K562 (cell line): ENCODE results near the gene RYR3. TPM values are rescaled to one million over a fixed set of nuclear protein-coding genes. Genes with fewer than 3 reads are reported as not detected.

ENCODE experiments used
- ATAC-seq: fragments of 200-7000 bp; cut with Tn5 transposase; 3 replicates; pipeline ENCODE4 v1.9.1; 2020; ENCODE audit warnings: moderate library complexity
- BruUV-seq: library from RNA; stranded (reverse); fragments of 400-500 nt; replicated peaks from 2 replicates; lab custom pipeline; 2021; lab: Mats Ljungman, UMichigan
- CTCF ChIA-PET: fragments of 300-600 bp; formaldehyde crosslinking; extraction: SDS; loops from one replicate; lab custom pipeline; 2021; ENCODE audit warnings: low intra/inter-chr PET ratio; lab: Yijun Ruan, JAX
- POLR2A ChIA-PET: fragments of 300-600, 350-650 bp; sonication (Branson Sonifier 250); formaldehyde crosslinking; extraction: SDS; loops from one replicate; lab custom pipeline; 2021; ENCODE audit warnings: antibody characterized with exemption, inconsistent platforms; lab: Yijun Ruan, JAX
- DNase-seq, 4 experiments: peaks; one replicate each; pipeline versions ENCODE4 v3.0.0 to v3.0.0-alpha.2; 2011 to 2018; ENCODE audit warnings: low spot score in 3 of 4, mixed read lengths in 3 of 4; ENCODE audit errors: extremely low read depth in 1 of 4
- FAIRE-seq: peaks from 2 replicates; lab custom pipeline; 2011; peaks lifted over from hg19 to GRCh38; lab: Jason Lieb, UNC
- H2AFZ ChIP-seq: 2 replicates; pipeline ENCODE4 v1.6.0; 2011; ENCODE audit warnings: low read depth, low read length, control low read depth, inconsistent platforms
- H3K27ac ChIP-seq: fragments of 200-600 bp; 3 replicates; pipeline ENCODE4 v1.8.0; 2011; ENCODE audit warnings: low read depth, mild to moderate bottlenecking, control low read depth, inconsistent platforms, low read length, moderate library complexity, mixed read lengths; ENCODE audit errors: extremely low read depth
- H3K27me3 ChIP-seq, 2 experiments: fragments of 300-600 bp in 1 of 2; 2 replicates in 1 of 2; 3 replicates in 1 of 2; pipeline versions ENCODE4 v1.6.0 to v1.8.0; 2011; ENCODE audit warnings: inconsistent platforms in 2 of 2, low read length in 2 of 2, mild to moderate bottlenecking in 1 of 2, mixed read lengths in 1 of 2, moderate library complexity in 1 of 2; ENCODE audit not compliant: control insufficient read depth in 2 of 2, insufficient read depth in 2 of 2
- H3K36me3 ChIP-seq: fragments of 300-600 bp; 3 replicates; pipeline ENCODE4 v1.8.0; 2011; ENCODE audit warnings: mild to moderate bottlenecking, low read length, inconsistent platforms; ENCODE audit not compliant: control insufficient read depth, insufficient read depth
- H3K4me1 ChIP-seq, 2 experiments: fragments of 200-600 bp in 1 of 2; replicated peaks in 1 of 2; 2 replicates in 1 of 2; 3 replicates in 1 of 2; pipeline versions ENCODE4 v1.5.1 to v1.8.0; 2011; ENCODE audit warnings: inconsistent platforms in 2 of 2, low read length in 2 of 2, mild to moderate bottlenecking in 1 of 2, mixed read lengths in 1 of 2, moderate library complexity in 1 of 2; ENCODE audit not compliant: control insufficient read depth in 2 of 2, insufficient read depth in 2 of 2
- H3K4me2 ChIP-seq: 2 replicates; pipeline ENCODE4 v1.6.1; 2011; ENCODE audit warnings: low read length, control low read depth, inconsistent platforms, mixed read lengths; ENCODE audit not compliant: insufficient read depth
- H3K4me3 ChIP-seq: fragments of 200-600 bp; sonication (generic), shearing (Covaris generic); 2 replicates; pipeline ENCODE4 v1.5.1; 2016; ENCODE audit warnings: control low read depth, inconsistent platforms
- H3K79me2 ChIP-seq: fragments of 200-600 bp; 3 replicates; pipeline ENCODE4 v1.8.0; 2011; ENCODE audit warnings: low read length, inconsistent platforms; ENCODE audit not compliant: control insufficient read depth, insufficient read depth
- H3K9ac ChIP-seq, 2 experiments: 2 replicates each; pipeline versions ENCODE4 v1.6.0 to v1.6.1; 2011; ENCODE audit warnings: low read depth in 2 of 2, low read length in 2 of 2, control low read depth in 1 of 2, inconsistent platforms in 1 of 2, mild to moderate bottlenecking in 1 of 2, mixed read lengths in 1 of 2; ENCODE audit not compliant: insufficient read depth in 1 of 2
- H3K9me1 ChIP-seq: one replicate; pipeline ENCODE4 v1.6.0; 2011; ENCODE audit warnings: inconsistent platforms, mild to moderate bottlenecking, low read length, moderate library complexity; ENCODE audit not compliant: control insufficient read depth, insufficient read depth
- H3K9me3 ChIP-seq: replicated peaks from 2 replicates; pipeline ENCODE4 v1.5.1; 2011; ENCODE audit warnings: low read depth, low read length, inconsistent platforms; ENCODE audit not compliant: control insufficient read depth, insufficient read depth
- H4K20me1 ChIP-seq: replicated peaks from 2 replicates; pipeline ENCODE4 v1.6.1; 2011; ENCODE audit warnings: low read length, inconsistent platforms, mixed read lengths; ENCODE audit not compliant: control insufficient read depth, insufficient read depth
- DPF2 ChIP-seq: fragments of 450-650 bp; IDR thresholded peaks from 2 replicates; pipeline ENCODE4 v1.6.1; 2016
- ETV1 ChIP-seq: fragments of 450-650 bp; conservative IDR thresholded peaks from 2 replicates; pipeline ENCODE4 v1.6.1; 2016; ENCODE audit warnings: missing genetic modification characterization, control low read depth, low read depth, missing compliant biosample characterization
- EZH2 ChIP-seq: IDR thresholded peaks from 2 replicates; pipeline ENCODE4 v1.6.1; 2012; ENCODE audit warnings: low read depth, mild to moderate bottlenecking, inconsistent platforms, low read length, borderline replicate concordance
- FOXK1 ChIP-seq: sonication (generic); formaldehyde crosslinking; IDR thresholded peaks from 2 replicates; pipeline ENCODE4 v1.8.0; 2022; ENCODE audit warnings: missing genetic modification reagents, mild to moderate bottlenecking, borderline replicate concordance
- HDGF ChIP-seq: fragments of 450-650 bp; IDR thresholded peaks from 2 replicates; pipeline ENCODE4 v1.6.1; 2016
- HMGN3 ChIP-seq: IDR thresholded peaks from 2 replicates; pipeline ENCODE4 v1.6.1; 2011; ENCODE audit warnings: borderline replicate concordance, low read depth, mild to moderate bottlenecking, mixed read lengths, low read length; ENCODE audit not compliant: insufficient read length; ENCODE audit errors: extremely low read depth
- KAT2B ChIP-seq: IDR thresholded peaks from one replicate; pipeline ENCODE4 v1.6.1; 2012; ENCODE audit warnings: low read depth, mild to moderate bottlenecking, control low read depth, inconsistent platforms, low read length, moderate library complexity
- PRPF4 ChIP-seq: fragments of 200-400 bp; formaldehyde crosslinking; IDR thresholded peaks from one replicate; pipeline ENCODE4 v1.6.1; 2017; ENCODE audit warnings: low read length, low read depth, mild to moderate bottlenecking; ENCODE audit not compliant: insufficient read depth, poor library complexity, severe bottlenecking
- RHOXF2B ChIP-seq: fragments of 250-450 bp; sonication (Bioruptor Pico); conservative IDR thresholded peaks from 2 replicates; pipeline ENCODE4 v1.5.1; 2021
- TCF15 ChIP-seq: fragments of 250-450 bp; sonication (Bioruptor Pico); IDR thresholded peaks from 2 replicates; pipeline ENCODE4 v1.8.0; 2022; ENCODE audit warnings: moderate library complexity, mild to moderate bottlenecking, inconsistent platforms
- WGBS: fragments of 100-300 bp; shearing (Covaris generic); methylation state at CpG from one replicate; pipeline ENCODE4 v1.1.6; 2016; ENCODE audit warnings: low coverage, mixed read lengths; ENCODE audit not compliant: insufficient coverage; ENCODE audit errors: missing lambda C conversion rate; 5-methylcytosine and 5-hydroxymethylcytosine counted together
- in situ Hi-C: fragments of 300-500 bp; cut with MboI; formaldehyde crosslinking; loops from 4 replicates; pipeline ENCODE4 v1.15.0; 2018; ENCODE audit warnings: inconsistent platforms, mixed read lengths
- intact Hi-C: fragments of 100-400 bp; cut with micrococcal nuclease; formaldehyde crosslinking; loops from 2 replicates; pipeline ENCODE4 v1.14.2; 2022
- polyA plus RNA-seq, 8 experiments: library from polyadenylated mRNA; depleted of rRNA in 4 of 8; stranded (reverse) in 5 of 8; unstranded in 3 of 8; fragments of >200 nt; fragmentation: Nextera tagmentation in 2 of 8; fragmentation: Illumina TruSeq in 1 of 8; extraction: Ambion mirVana in 2 of 8; extraction: Trizol in 1 of 8; gene quantifications; 2 replicates each; pipeline versions ENCODE4 v1.2.1 to v1.2.3, GENCODE V29; 2011 to 2014; ENCODE audit warnings: inconsistent platforms in 1 of 8, missing spikeins in 1 of 8
- total RNA-seq, 7 experiments: library from RNA; depleted of rRNA in 6 of 7; stranded (reverse); fragments of >200 nt in 6 of 7; fragmentation: Illumina TruSeq in 2 of 7; extraction: Trizol in 2 of 7; gene quantifications; 2 replicates each; pipeline versions ENCODE4 v1.2.1 to v1.2.3, GENCODE V29; 2011 to 2021; ENCODE audit warnings: low replicate concordance in 1 of 7
- TF ChIP-seq, protein P1 (sequence below): fragments of 450-650 bp; IDR thresholded peaks from 2 replicates; pipeline ENCODE4 v1.6.1; 2016; ENCODE audit warnings: mild to moderate bottlenecking, moderate library complexity

The RYR3 gene
- total and polyA plus RNA-seq, 9 of the 15 experiments (the other 6 are each of a cell fraction or from before 2014, with no cell fraction given): 0.04 TPM; not detected in 8

- POLR2A ChIA-PET: interaction anchor here (0.7 kb wide), 1 partner anchor 27 kb away, joined by 4 read pairs; no protein-coding TSS in a partner anchor
- no TSS peak for BruUV-seq
- H3K9ac ChIP-seq: no peak overlapping the region
- TF ChIP-seq TCF15 (CRISPR knock-in tag) (no peak), HDGF (no peak), PRPF4 (no peak), HMGN3 (no peak), EZH2 (no peak), FOXK1 (CRISPR knock-in tag) (no peak), DPF2 (no peak), KAT2B (no peak), RHOXF2B (CRISPR knock-in tag) (no peak), ETV1 (tag) (no peak)
- TF ChIP-seq, protein P1, sequence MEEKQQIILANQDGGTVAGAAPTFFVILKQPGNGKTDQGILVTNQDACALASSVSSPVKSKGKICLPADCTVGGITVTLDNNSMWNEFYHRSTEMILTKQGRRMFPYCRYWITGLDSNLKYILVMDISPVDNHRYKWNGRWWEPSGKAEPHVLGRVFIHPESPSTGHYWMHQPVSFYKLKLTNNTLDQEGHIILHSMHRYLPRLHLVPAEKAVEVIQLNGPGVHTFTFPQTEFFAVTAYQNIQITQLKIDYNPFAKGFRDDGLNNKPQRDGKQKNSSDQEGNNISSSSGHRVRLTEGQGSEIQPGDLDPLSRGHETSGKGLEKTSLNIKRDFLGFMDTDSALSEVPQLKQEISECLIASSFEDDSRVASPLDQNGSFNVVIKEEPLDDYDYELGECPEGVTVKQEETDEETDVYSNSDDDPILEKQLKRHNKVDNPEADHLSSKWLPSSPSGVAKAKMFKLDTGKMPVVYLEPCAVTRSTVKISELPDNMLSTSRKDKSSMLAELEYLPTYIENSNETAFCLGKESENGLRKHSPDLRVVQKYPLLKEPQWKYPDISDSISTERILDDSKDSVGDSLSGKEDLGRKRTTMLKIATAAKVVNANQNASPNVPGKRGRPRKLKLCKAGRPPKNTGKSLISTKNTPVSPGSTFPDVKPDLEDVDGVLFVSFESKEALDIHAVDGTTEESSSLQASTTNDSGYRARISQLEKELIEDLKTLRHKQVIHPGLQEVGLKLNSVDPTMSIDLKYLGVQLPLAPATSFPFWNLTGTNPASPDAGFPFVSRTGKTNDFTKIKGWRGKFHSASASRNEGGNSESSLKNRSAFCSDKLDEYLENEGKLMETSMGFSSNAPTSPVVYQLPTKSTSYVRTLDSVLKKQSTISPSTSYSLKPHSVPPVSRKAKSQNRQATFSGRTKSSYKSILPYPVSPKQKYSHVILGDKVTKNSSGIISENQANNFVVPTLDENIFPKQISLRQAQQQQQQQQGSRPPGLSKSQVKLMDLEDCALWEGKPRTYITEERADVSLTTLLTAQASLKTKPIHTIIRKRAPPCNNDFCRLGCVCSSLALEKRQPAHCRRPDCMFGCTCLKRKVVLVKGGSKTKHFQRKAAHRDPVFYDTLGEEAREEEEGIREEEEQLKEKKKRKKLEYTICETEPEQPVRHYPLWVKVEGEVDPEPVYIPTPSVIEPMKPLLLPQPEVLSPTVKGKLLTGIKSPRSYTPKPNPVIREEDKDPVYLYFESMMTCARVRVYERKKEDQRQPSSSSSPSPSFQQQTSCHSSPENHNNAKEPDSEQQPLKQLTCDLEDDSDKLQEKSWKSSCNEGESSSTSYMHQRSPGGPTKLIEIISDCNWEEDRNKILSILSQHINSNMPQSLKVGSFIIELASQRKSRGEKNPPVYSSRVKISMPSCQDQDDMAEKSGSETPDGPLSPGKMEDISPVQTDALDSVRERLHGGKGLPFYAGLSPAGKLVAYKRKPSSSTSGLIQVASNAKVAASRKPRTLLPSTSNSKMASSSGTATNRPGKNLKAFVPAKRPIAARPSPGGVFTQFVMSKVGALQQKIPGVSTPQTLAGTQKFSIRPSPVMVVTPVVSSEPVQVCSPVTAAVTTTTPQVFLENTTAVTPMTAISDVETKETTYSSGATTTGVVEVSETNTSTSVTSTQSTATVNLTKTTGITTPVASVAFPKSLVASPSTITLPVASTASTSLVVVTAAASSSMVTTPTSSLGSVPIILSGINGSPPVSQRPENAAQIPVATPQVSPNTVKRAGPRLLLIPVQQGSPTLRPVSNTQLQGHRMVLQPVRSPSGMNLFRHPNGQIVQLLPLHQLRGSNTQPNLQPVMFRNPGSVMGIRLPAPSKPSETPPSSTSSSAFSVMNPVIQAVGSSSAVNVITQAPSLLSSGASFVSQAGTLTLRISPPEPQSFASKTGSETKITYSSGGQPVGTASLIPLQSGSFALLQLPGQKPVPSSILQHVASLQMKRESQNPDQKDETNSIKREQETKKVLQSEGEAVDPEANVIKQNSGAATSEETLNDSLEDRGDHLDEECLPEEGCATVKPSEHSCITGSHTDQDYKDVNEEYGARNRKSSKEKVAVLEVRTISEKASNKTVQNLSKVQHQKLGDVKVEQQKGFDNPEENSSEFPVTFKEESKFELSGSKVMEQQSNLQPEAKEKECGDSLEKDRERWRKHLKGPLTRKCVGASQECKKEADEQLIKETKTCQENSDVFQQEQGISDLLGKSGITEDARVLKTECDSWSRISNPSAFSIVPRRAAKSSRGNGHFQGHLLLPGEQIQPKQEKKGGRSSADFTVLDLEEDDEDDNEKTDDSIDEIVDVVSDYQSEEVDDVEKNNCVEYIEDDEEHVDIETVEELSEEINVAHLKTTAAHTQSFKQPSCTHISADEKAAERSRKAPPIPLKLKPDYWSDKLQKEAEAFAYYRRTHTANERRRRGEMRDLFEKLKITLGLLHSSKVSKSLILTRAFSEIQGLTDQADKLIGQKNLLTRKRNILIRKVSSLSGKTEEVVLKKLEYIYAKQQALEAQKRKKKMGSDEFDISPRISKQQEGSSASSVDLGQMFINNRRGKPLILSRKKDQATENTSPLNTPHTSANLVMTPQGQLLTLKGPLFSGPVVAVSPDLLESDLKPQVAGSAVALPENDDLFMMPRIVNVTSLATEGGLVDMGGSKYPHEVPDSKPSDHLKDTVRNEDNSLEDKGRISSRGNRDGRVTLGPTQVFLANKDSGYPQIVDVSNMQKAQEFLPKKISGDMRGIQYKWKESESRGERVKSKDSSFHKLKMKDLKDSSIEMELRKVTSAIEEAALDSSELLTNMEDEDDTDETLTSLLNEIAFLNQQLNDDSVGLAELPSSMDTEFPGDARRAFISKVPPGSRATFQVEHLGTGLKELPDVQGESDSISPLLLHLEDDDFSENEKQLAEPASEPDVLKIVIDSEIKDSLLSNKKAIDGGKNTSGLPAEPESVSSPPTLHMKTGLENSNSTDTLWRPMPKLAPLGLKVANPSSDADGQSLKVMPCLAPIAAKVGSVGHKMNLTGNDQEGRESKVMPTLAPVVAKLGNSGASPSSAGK: no peak
Observed at GRCh38 chr15:33467146-33467815, 156.5 kb downstream of the RYR3 start.

More at GRCh38 chr15:33467146-33467815, 156.5 kb downstream of the RYR3 start:
- no peaks in the 10 kb centered on the region for H4K20me1 ChIP-seq
- CTCF ChIA-PET: no interaction called here
- H3K9me1 ChIP-seq: no peaks in the 10 kb centered on the region
- ATAC-seq: no peak
- H3K4me2 ChIP-seq: no peak overlapping the region
- H3K27me3 ChIP-seq: no peaks in the 10 kb centered on the region
- 0% methylated on average over 6 of the region's 6 CpGs for WGBS
- no peak for FAIRE-seq
- H3K79me2 ChIP-seq: no peaks in the 10 kb centered on the region
- in situ Hi-C loops (no loop called here), intact Hi-C loops (no loop called here)
- H3K4me1 ChIP-seq: no peaks in the 10 kb centered on the region
- H3K27ac ChIP-seq: no peak overlapping the region
- no peaks in the 10 kb centered on the region for H3K36me3 ChIP-seq
- no peak overlapping the region for H2AFZ ChIP-seq
- no peak overlapping the region for H3K4me3 ChIP-seq
- no peak for DNase-seq
- no peaks in the 10 kb centered on the region for H3K9me3 ChIP-seq
